Keratinocyte (primary cell): ENCODE data around the gene LRRC7. TPM values are rescaled to one million over a fixed set of nuclear protein-coding genes. Genes with fewer than 3 reads are reported as not detected.
A peak's percentile ranks its signal among the peaks of the same experiment; 100 is the strongest.

Experiments
- DNase-seq: peaks from one replicate; pipeline ENCODE4 v3.0.0-alpha.2; 2011; ENCODE audit warnings: low read depth, missing footprints, low spot score
- FAIRE-seq: peaks from 2 replicates; lab custom pipeline; 2011; peaks lifted over from hg19 to GRCh38; lab: Jason Lieb, UNC
- H2AFZ ChIP-seq: 2 replicates; pipeline ENCODE4 v1.6.0; 2012; ENCODE audit warnings: low read length, control low read depth, inconsistent platforms; ENCODE audit not compliant: control insufficient read depth
- H3K27ac ChIP-seq: 2 replicates; pipeline ENCODE4 v1.5.1; 2011; ENCODE audit warnings: low read length; ENCODE audit not compliant: control insufficient read depth, insufficient read depth
- H3K27me3 ChIP-seq: 3 replicates; pipeline ENCODE4 v1.6.0; 2011; ENCODE audit warnings: low read length; ENCODE audit not compliant: control insufficient read depth, insufficient read depth; ENCODE audit errors: extremely low read depth
- H3K36me3 ChIP-seq, 2 experiments: 2 replicates in 1 of 2; 3 replicates in 1 of 2; pipeline ENCODE4 v1.5.1; 2011; ENCODE audit warnings: low read length in 2 of 2, mild to moderate bottlenecking in 1 of 2; ENCODE audit not compliant: control insufficient read depth in 2 of 2, insufficient read depth in 2 of 2; ENCODE audit errors: extremely low read depth in 1 of 2
- H3K4me1 ChIP-seq: 3 replicates; pipeline ENCODE4 v1.5.1; 2011; ENCODE audit warnings: low read length; ENCODE audit not compliant: control insufficient read depth, insufficient read depth; ENCODE audit errors: extremely low read depth
- H3K4me2 ChIP-seq: 3 replicates; pipeline ENCODE4 v1.6.0; 2011; ENCODE audit warnings: low read depth, low read length; ENCODE audit not compliant: control insufficient read depth, insufficient read depth; ENCODE audit errors: extremely low read depth
- H3K4me3 ChIP-seq, 3 experiments: fragments of 200-600 bp in 1 of 3; sonication (generic) in 1 of 3; 2 replicates in 2 of 3; 3 replicates in 1 of 3; pipeline ENCODE4 v1.5.1; 2011 to 2016; ENCODE audit warnings: low read length in 3 of 3, mild to moderate bottlenecking in 3 of 3, control low read depth in 2 of 3, inconsistent platforms in 1 of 3, low read depth in 1 of 3, mixed read lengths in 1 of 3, mixed run types in 1 of 3, moderate library complexity in 1 of 3; ENCODE audit not compliant: control insufficient read depth in 2 of 3, insufficient read depth in 2 of 3; ENCODE audit errors: extremely low read depth in 1 of 3
- H3K79me2 ChIP-seq: 2 replicates; pipeline ENCODE4 v1.6.0; 2012; ENCODE audit warnings: low read length; ENCODE audit not compliant: control insufficient read depth, insufficient read depth
- H3K9ac ChIP-seq: 3 replicates; pipeline ENCODE4 v1.6.0; 2011; ENCODE audit warnings: low read length; ENCODE audit not compliant: control insufficient read depth, insufficient read depth; ENCODE audit errors: extremely low read depth
- H3K9me1 ChIP-seq: 3 replicates; pipeline ENCODE4 v1.6.0; 2011; ENCODE audit warnings: low read length; ENCODE audit not compliant: control insufficient read depth, insufficient read depth; ENCODE audit errors: extremely low read depth
- H3K9me3 ChIP-seq: 2 replicates; pipeline ENCODE4 v1.5.1; 2012; ENCODE audit warnings: low read depth, low read length; ENCODE audit not compliant: control insufficient read depth
- H4K20me1 ChIP-seq: 3 replicates; pipeline ENCODE4 v1.6.0; 2011; ENCODE audit warnings: low read length; ENCODE audit not compliant: control insufficient read depth, insufficient read depth; ENCODE audit errors: extremely low read depth
- CTCF ChIP-seq, 3 experiments: IDR thresholded peaks in 1 of 3; conservative IDR thresholded peaks in 1 of 3; optimal IDR thresholded peaks in 1 of 3; 2 replicates in 2 of 3; 3 replicates in 1 of 3; pipeline versions ENCODE3 to v1.5.1; 2011; ENCODE audit warnings: low read length in 3 of 3, mild to moderate bottlenecking in 3 of 3, moderate library complexity in 2 of 3, control low read depth in 1 of 3, inconsistent platforms in 1 of 3; ENCODE audit not compliant: insufficient read depth in 2 of 3; ENCODE audit errors: extremely low read depth in 1 of 3
- EZH2 ChIP-seq: IDR thresholded peaks from one replicate; pipeline ENCODE4 v1.6.1; 2012; ENCODE audit warnings: inconsistent platforms, mild to moderate bottlenecking, low read length, moderate library complexity
- dilution Hi-C: fragments of 300-500 bp; cut with MboI; formaldehyde crosslinking; loops from one replicate; pipeline ENCODE4 v1.7.0; 2020; ENCODE audit warnings: low sequenced_read_pairs; ENCODE audit not compliant: extremely low pct_ligation_motif_present
- polyA plus RNA-seq, 5 experiments: library from polyadenylated mRNA; depleted of rRNA in 3 of 5; stranded (reverse) in 3 of 5; stranded (forward) in 1 of 5; unstranded in 1 of 5; fragments of >200 nt; gene quantifications; 1 replicate in 1 of 5; 2 replicates in 3 of 5; 3 replicates in 1 of 5; pipeline versions ENCODE4 v1.2.1 to v1.2.3, GENCODE V29; 2011 to 2012; ENCODE audit warnings: missing spikeins in 2 of 5, low read depth in 1 of 5, low replicate concordance in 1 of 5

Gene LRRC7
- polyA plus RNA-seq, 1 donor (not counting 4 experiments of a cell fraction or from before 2014, with no cell fraction given), result 0.28 TPM

- peak; percentile 34 for FAIRE-seq
- H3K27me3 ChIP-seq, result no peaks in the 10 kb centered on the region
- no peaks in the 10 kb centered on the region for H3K9me1 ChIP-seq
- H3K79me2 ChIP-seq, result no peaks in the 10 kb centered on the region
- H3K4me3 ChIP-seq, result no peak overlapping the region
- dilution Hi-C loops, result no loop called here
- H4K20me1 ChIP-seq, result no peaks in the 10 kb centered on the region
- no peaks in the 10 kb centered on the region for H3K9me3 ChIP-seq
- TF ChIP-seq CTCF (optimal IDR thresholded peaks at IDR 0.05 in 1 of 3, IDR thresholded peaks at IDR 0.05 in 1 of 3, conservative IDR thresholded peaks at IDR 0.05 in 1 of 3; ENCODE audit: extremely low read depth in 1 of 3, insufficient read depth in 2 of 3, low read length in 3 of 3) (no peak), EZH2 (no peak)
- no peak overlapping the region for H3K27ac ChIP-seq
- H3K4me2 ChIP-seq, result no peak overlapping the region
- H3K9ac ChIP-seq, result no peak overlapping the region
- H2AFZ ChIP-seq, result no peak overlapping the region
- no peaks in the 10 kb centered on the region for H3K36me3 ChIP-seq
- H3K4me1 ChIP-seq, result no peaks in the 10 kb centered on the region
- DNase-seq, result no peak
Measured at GRCh38 chr1:70171512-70171911, 603.8 kb downstream of the LRRC7 start.
